Smooth muscle cell (in vitro differentiated cells): ENCODE data around the gene PLD4. TPM values are rescaled to one million over a fixed set of nuclear protein-coding genes. Genes with fewer than 3 reads are reported as not detected.

ENCODE experiments used
- DNase-seq: peaks from one replicate; lab custom pipeline; 2025; ENCODE audit not compliant: unreplicated experiment; lab: John Stamatoyannopoulos, UW
- H2AFZ ChIP-seq: fragments of 200-600 bp; sonication (generic); 2 replicates; pipeline ENCODE4 v1.6.0; 2016; ENCODE audit warnings: antibody characterized with exemption, low read depth, mild to moderate bottlenecking
- H3F3A ChIP-seq: fragments of 200-600 bp; sonication (generic); 2 replicates; pipeline ENCODE4 v1.6.0; 2017; ENCODE audit warnings: antibody characterized with exemption, low read depth
- H3K27ac ChIP-seq: fragments of 200-600 bp; sonication (generic); 2 replicates; pipeline ENCODE4 v1.5.1; 2016; ENCODE audit warnings: low read depth, mild to moderate bottlenecking
- H3K27me3 ChIP-seq: fragments of 200-600 bp; sonication (generic); 2 replicates; pipeline ENCODE4 v1.6.1; 2016; ENCODE audit warnings: low read depth, mild to moderate bottlenecking
- H3K36me3 ChIP-seq: fragments of 200-600 bp; sonication (generic); 2 replicates; pipeline ENCODE4 v1.5.1; 2016; ENCODE audit warnings: low read depth
- H3K4me1 ChIP-seq: fragments of 200-600 bp; sonication (generic); 2 replicates; pipeline ENCODE4 v1.5.1; 2016; ENCODE audit warnings: low read depth
- H3K4me2 ChIP-seq: fragments of 200-600 bp; sonication (generic); 2 replicates; pipeline ENCODE4 v1.6.0; 2016; ENCODE audit warnings: mild to moderate bottlenecking
- H3K4me3 ChIP-seq: fragments of 200-600 bp; sonication (generic); 2 replicates; pipeline ENCODE4 v1.5.1; 2016; ENCODE audit warnings: mild to moderate bottlenecking
- H3K79me2 ChIP-seq: fragments of 200-600 bp; sonication (generic); 2 replicates; pipeline ENCODE4 v1.6.0; 2016; ENCODE audit warnings: low read depth, mild to moderate bottlenecking
- H3K9ac ChIP-seq: fragments of 200-600 bp; sonication (generic); 2 replicates; pipeline ENCODE4 v1.6.0; 2016; ENCODE audit warnings: low read depth
- H3K9me3 ChIP-seq: fragments of 200-600 bp; sonication (generic); replicated peaks from 2 replicates; pipeline ENCODE4 v1.5.1; 2016; ENCODE audit warnings: low read depth
- H4K20me1 ChIP-seq: fragments of 200-600 bp; sonication (generic); 2 replicates; pipeline ENCODE4 v1.6.0; 2016; ENCODE audit warnings: low read depth
- CTCF ChIP-seq: fragments of 200-600 bp; sonication (generic); IDR thresholded peaks from 2 replicates; pipeline ENCODE4 v1.5.1; 2017; ENCODE audit warnings: borderline replicate concordance, mild to moderate bottlenecking, antibody characterized with exemption; ENCODE audit not compliant: insufficient read depth, poor library complexity, severe bottlenecking
- WGBS: methylation state at CpG from one replicate; pipeline ENCODE4 v1.1.7; 2016; ENCODE audit warnings: low lambda C conversion rate; 5-methylcytosine and 5-hydroxymethylcytosine counted together
- polyA plus RNA-seq: library from polyadenylated mRNA; unstranded; fragments of >200 nt; fragmentation: Nextera tagmentation; extraction: Ambion mirVana; gene quantifications from 2 replicates; pipeline ENCODE4 v1.2.1, GENCODE V29; 2016
- total RNA-seq: library from RNA; depleted of rRNA; stranded (reverse); fragments of >200 nt; gene quantifications from 2 replicates; pipeline ENCODE4 v1.2.3, GENCODE V29; 2014

PLD4 gene
- total and polyA plus RNA-seq, 2 experiments from 2014 or later = 0.06 to 0.09 TPM

DNA sequence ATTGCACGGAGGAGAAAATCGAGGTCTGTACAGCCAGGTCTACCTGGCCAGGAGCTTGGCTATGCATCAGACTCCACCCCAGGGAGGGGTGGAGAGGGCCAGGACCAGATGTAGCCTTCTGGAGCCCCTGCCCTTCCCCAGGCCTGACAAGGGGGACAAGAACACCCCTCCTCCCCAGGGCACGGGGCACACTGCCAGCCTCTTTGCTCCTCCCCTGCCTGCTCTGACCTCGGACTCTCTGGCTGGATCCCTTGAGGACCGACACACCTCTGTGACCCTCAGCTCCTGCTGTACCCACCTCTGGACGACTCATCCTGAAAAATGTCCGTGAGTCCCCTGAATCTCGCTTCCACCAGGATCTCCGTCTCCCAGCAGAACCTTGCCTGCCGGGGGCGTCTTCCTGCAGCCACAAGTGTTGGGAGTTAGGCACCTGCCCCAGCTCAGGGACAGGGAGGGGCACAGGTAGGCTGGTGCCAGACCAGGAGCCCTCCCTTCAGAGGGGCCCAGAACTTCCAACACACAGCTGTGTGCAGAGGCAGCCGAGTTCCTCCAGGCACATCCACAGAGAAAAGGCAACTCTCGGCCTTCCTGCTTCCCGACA, 31.7 kb downstream of the PLD4 start:
- H3K27me3 ChIP-seq = no peaks in the 10 kb centered on the region
- no peak overlapping the region for H3K27ac ChIP-seq
- TF ChIP-seq CTCF = no peak
- no peaks in the 10 kb centered on the region for H3F3A ChIP-seq
- no peak overlapping the region for H3K4me3 ChIP-seq
- H3K36me3 ChIP-seq = no peaks in the 10 kb centered on the region
- DNase-seq = no peak
- no peak overlapping the region for H3K4me2 ChIP-seq
- 91% methylated on average over 14 of the region's 14 CpGs for WGBS
- peaks cover 40% of the 10 kb centered on the region for H4K20me1 ChIP-seq
- H3K9me3 ChIP-seq = no peaks in the 10 kb centered on the region
- no peak overlapping the region for H3K9ac ChIP-seq
- H2AFZ ChIP-seq = no peak overlapping the region
- no peaks in the 10 kb centered on the region for H3K4me1 ChIP-seq
- no peaks in the 10 kb centered on the region for H3K79me2 ChIP-seq

GRCh38 chr14:104957146-104958113, 32.8 kb downstream of the PLD4 start:
- no peaks in the 10 kb centered on the region for H3K9me3 ChIP-seq
- DNase-seq = no peak
- 90% methylated on average over 25 of the region's 25 CpGs for WGBS
- H3K27ac ChIP-seq = no peak overlapping the region
- no peaks in the 10 kb centered on the region for H3F3A ChIP-seq
- H3K4me2 ChIP-seq = no peak overlapping the region
- H3K79me2 ChIP-seq = no peaks in the 10 kb centered on the region
- H3K27me3 ChIP-seq = no peaks in the 10 kb centered on the region
- no peak for TF ChIP-seq CTCF
- no peak overlapping the region for H3K9ac ChIP-seq
- no peak overlapping the region for H2AFZ ChIP-seq
- peaks cover 42% of the 10 kb centered on the region for H4K20me1 ChIP-seq
- H3K4me1 ChIP-seq = no peaks in the 10 kb centered on the region
- no peaks in the 10 kb centered on the region for H3K36me3 ChIP-seq
- H3K4me3 ChIP-seq = no peak overlapping the region

GRCh38 chr14:104964546-104964945, 39.9 kb downstream of the PLD4 start:
- Histone ChIP-seq H3K27me3 (no peaks in the 10 kb centered on the region), H3K27ac (no peak overlapping the region), H3K4me3 (no peak overlapping the region), H3K9me3 (no peaks in the 10 kb centered on the region), H3K36me3 (no peaks in the 10 kb centered on the region), H3K4me1 (peaks cover 12% of the 10 kb centered on the region), H3K4me2 (no peak overlapping the region), H3K9ac (no peak overlapping the region), H2AFZ (no peak overlapping the region), H3K79me2 (no peaks in the 10 kb centered on the region), H3F3A (no peaks in the 10 kb centered on the region), H4K20me1 (peaks cover 45% of the 10 kb centered on the region)
- no peak for TF ChIP-seq CTCF
- no peak for DNase-seq
- WGBS = 89% methylated on average over 7 of the region's 7 CpGs
